GM12872 (cell line): ENCODE measurements around the gene TM4SF4.
A peak's percentile ranks its signal among the peaks of the same experiment; 100 is the strongest.

Experiments used
- CTCF ChIP-seq: IDR thresholded peaks from 3 replicates; pipeline ENCODE4 v1.5.1; 2011; ENCODE audit warnings: low read depth, mild to moderate bottlenecking, low read length, moderate library complexity; ENCODE audit not compliant: insufficient read depth

TM4SF4 gene

GRCh38 chr3:149486726-149487125 is 12.2 kb downstream of the TM4SF4 start:
- no peak for TF ChIP-seq CTCF

- TF ChIP-seq CTCF = peak; percentile 90
Observed at GRCh38 chr3:149487598-149488197, 13.2 kb downstream of the TM4SF4 start.

- peak; percentile 67 for TF ChIP-seq CTCF
Observed at GRCh38 chr3:149489060-149489690, 14.7 kb downstream of the TM4SF4 start.

- no peak for TF ChIP-seq CTCF
Observed at GRCh38 chr3:149490260-149490971, 15.9 kb downstream of the TM4SF4 start.

- no peak for TF ChIP-seq CTCF
Observed at GRCh38 chr3:149493315-149494021, 19.0 kb downstream of the TM4SF4 start.

GRCh38 chr3:149494022-149494758 is 19.7 kb downstream of the TM4SF4 start:
- peak; percentile 84 for TF ChIP-seq CTCF
